NCI-H748 treated with DMSO at 0.1 percent for 48 hours (cell line): ENCODE results near the gene DCLK2.

ENCODE experiments used
- DNase-seq: peaks from one replicate; lab custom pipeline; 2025; lab: John Stamatoyannopoulos, UW

DCLK2 gene

DNA sequence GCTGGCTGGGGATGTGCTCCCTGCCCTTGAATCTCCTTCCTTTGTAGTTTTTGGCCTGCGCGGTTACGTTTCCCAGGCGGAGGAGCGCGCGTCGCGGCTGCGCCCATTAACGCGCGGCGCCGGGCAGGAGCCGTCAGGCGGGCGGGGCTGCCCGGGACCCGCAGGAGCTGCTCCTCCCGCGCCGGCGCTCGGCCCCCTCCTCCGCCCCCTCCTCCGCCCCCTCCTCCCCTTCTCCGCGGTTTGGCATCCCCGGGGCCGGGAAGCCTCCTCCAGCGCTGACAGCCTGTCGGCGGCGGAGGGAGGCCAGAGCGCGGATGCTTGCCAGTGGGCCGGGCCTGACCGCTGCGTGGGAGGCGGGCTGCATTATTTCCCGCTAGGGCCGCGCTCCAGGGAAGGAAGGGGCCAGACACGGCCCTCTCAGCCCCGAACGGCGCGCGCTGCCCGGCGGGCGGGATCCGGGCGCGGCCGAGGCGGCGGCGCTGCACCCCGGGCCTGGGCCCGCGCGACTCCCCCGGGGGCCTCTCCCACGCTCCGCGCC, at the start of gene DCLK2:
TSS of gene DCLK2 (plus strand) at position 405 of the 538 bp plus-strand sequence. CDS start 583 bp downstream, outside the sequence.
- peak; percentile 26 for DNase-seq

DNA sequence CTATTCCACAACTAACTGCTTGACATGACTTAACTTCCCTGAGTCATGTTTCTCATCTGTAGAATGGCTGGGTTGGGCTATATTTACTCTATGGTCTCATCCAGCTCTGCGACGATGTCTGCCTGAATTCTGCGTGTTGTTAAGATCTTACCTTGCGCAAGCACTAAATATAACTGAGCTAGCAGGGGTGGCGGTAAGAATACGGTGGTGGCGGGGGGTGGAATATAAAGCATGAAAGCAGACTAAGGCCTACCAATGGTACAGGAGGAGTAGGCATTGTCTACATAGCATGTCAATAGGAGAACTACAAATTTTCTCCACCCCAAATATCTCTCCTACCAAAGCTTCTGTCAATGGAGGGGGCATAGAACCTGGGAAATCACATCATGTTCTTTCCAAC, 45.7 kb upstream of the DCLK2 start:
- DNase-seq = no peak

DNA sequence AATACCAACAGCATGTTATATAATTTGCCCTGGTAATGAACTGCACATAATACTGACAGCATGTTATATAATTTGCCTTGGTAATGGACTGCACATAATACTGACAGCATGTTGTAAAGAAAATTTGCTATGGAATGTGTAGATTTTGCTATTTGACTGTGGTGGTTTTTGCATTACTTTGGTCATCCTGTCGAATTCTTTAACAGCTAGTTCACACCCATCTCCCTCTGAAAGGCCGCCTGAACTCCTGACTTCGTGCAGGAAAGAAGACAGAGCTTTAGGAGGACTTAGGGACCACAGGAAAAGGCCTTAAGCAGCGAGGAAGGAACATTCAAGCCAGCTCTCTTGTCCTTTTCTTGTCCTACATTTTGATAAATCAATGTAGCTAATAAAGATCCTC, 45.2 kb upstream of the DCLK2 start:
- DNase-seq = no peak

DNA sequence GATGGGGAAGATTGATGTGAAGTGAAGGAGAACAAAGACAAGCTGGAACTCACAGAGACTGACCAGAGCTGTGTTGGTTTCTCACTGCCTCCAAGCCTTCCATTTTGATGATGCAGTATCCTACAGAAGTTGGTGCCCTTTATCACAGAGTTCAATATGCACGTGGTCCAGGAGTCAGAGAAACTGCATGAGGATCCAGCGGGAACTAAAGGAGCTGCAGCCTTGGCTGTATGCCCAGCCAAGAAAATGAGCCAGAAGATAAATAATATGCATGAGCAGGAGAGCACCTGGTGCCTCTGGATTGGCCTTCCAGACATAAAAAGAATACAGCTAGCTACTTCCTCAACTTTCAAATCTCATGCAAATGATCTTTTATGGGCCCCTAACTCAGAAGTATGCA, 44.3 kb upstream of the DCLK2 start:
- DNase-seq = no peak

DNA sequence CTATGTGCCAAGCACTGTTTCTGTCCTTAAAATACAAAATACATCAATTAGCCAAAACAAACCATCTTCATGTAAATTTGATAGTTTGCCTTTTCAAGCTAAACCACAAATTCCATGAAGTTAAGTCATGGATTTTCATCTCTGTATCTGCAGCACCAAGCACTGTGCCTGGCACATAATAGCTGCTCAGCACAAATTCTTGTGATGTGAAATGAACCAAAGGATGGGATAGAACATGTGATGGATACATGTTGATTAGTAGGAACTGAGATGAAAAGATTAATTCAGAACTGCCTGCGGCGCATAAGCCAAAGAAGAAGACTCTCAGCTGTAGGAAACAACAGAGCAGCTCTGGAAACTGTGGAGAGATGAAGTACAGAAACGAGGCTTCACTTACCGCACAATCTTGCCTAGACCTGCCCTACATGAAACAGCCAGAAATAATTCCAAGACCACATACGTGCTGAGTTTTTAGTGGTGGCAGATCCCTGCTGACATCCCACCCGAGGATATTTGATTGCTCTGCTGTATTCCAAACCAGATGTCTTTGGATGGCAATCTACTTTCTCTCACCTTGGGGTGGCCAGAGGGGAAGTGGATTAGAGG, 40.9 kb upstream of the DCLK2 start:
- DNase-seq = no peak

DNA sequence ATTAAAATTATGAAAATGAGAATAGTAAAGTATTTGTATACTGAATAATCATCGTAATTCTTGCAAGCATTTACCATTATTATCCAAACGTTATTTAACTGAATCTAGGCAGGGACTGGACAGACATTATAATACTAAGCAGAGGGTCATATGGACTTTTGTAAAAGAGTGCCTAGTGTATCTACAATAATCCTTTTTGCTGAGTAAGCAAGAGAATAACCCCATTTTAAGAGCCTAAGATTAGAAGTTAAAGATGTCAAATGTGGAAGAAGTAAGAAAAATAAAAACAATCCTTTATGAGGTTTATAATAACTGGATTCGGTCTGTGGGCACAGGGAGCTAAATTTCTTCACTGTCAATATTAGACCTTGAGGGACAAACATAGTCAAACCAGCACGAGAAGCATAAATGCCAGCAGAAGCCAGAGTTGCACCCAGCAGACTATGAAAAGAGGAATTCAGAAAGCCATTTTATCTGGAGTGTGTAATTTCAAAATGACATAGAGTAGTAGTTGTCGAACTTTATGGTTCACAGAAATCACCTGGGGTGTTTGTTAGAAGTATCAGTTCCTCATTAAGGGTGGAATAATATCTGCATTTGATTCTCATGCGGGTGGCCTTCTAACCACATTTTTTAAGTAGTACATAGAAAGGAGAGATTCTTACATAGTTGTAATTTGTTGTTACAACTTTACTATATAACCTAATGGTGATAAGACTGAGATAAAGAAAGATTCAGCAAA, 39.7 kb upstream of the DCLK2 start:
- DNase-seq = no peak

DNA sequence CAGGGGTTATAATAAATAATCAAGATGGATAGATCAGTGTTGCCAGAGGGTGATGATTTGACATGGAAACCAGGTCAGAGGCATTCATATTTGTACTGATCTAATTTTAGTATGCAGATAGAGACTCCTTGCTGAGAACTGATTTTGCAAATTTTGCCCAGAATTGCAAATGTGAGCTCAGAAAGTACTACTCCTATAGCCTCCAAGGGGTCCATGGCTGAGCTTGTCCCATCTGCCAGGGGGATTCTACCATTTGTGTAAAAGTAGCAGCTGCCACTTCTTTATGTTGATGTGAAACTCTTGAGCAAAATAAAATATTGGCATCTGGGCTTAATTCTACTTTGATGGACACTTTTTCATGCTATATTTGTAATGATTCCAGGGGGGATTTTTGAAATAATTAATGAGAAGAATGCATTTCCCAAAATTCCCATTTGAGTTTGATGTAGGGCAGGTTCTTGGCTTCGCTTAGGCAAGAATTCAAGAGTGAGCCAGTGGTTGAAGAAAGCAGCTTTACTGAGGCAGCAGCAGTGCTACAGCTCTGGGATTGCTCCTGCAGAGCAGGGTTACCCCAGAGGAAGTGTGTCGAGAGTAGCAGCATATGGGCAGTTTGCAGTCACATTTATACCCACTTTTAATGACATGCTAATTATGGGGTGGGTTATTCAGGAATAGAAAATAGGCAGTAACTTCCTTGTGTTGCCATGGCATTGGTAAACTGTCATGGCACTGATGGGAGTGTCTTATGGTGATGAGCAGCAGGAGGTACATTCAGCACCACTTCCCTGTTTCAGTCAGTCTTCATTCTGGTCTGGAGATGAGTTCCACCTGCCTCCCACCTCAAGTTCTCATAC, 38.7 kb upstream of the DCLK2 start:
- DNase-seq = no peak

DNA sequence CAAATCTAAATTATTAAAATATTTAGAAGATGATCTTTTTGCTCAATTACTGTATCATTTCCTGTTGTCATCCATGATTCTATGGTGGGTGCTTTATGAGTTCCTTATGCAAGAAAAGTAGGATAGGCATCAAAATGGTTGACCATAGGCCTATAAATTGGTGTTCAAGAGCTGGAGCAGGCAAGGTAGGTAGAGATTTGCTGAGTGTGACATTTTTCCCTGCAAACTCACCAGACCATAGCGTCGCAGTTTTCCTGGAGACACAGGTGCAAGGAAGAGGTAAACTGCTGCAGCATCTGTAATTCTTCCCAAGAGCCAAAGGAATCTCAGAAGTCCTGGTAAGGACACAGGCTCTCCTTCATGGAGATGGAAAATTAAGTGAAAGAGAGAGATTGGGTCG, 33.7 kb upstream of the DCLK2 start:
- no peak for DNase-seq

DNA sequence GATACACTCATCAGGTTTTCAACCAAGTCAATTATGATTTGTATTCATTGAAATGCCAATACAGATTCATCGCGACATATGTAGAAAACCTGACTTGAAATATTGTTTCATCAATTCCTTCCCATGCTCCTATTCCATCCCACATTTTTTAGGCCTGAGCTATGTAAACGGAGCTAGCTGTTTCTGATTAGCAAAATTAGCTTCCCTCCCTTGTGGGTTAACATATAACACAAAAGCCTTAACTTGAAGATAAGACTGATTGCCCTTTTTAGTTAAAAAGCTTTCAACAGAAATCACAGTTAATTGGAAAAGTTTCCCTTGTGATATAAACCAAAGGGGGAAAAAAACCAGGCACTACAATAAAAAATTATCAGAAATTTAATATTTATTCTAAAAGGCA, 32.8 kb upstream of the DCLK2 start:
- no peak for DNase-seq

DNA sequence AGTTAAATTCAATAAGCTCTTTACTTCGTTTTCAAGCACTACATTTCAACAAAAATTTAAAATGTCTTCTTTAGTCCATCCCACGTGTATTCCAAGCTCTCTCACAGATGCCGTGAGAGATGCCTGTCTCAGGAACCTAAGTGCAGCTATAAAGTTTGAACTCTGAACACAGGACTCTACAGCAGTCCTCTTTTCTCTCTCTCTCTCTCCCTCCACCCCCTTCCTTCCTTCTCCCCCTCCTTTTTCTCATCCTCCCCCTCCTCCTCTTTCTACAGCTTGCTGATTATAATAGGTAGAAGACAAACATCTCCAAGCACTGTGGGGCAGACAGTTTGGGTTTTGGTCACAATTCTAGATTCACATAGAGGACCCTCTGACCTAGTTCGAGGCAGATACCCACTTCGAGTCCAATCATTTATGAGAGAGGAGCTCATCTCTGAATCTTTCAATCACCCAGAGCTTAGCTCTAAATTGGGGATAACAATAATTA, 31.5 kb upstream of the DCLK2 start:
- DNase-seq = no peak

DNA sequence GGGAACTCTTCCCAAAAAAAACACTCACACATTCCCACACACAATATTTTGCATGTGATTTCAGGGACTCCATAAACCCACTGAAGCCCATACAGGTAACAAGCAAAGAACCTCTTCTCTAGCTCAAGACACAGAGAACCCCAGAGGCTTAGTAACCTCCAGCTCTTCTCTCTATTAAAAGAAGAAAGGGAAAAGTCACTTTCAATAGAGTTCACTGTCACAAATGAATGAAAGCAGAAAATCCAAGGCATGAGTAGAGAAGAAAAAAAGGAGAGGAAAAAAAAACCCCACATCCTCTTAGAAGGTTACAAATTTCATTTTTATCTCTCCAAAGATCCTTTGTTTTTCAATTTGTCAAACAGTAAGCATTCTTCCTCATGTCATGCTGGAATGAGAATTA, 30.7 kb upstream of the DCLK2 start:
- DNase-seq = no peak

DNA sequence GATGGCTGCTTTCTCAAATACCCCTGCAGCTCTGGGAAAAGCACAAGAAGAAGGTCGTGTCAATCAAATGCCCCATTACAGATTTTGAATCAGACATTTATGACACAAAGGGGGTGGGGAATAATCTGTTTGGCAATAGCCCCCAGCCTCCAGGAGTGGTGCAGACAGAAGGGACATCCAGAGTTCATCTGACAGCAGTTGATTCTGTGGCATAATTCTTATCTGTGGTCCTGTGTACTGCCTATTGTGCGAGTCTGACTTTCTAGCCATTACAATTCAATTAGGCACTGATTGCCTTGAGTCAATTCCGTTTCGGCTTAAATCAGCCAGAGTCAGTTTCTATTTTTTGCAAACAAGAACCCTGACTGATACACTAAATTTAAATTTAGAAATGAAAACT, 28.6 kb upstream of the DCLK2 start:
- DNase-seq = no peak

DNA sequence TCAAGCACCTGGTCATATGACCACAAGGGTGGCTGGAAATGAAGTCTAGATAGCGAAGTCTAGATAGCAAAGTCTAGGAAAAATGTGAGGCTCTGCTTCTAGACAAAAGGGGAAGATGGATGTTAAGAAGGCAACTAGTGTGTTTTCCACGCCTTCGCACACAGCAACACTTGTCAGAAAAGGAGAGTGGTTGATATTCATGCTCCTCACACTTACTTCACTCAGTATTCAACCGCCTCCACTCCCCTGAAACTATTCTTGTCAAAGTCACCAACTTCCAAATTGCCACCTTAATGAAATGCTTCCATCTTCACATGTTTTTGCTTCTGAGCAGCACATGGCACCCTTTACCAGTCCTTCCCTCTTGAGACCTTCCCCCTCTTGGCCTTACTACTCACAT, 27.7 kb upstream of the DCLK2 start:
- DNase-seq = no peak

DNA sequence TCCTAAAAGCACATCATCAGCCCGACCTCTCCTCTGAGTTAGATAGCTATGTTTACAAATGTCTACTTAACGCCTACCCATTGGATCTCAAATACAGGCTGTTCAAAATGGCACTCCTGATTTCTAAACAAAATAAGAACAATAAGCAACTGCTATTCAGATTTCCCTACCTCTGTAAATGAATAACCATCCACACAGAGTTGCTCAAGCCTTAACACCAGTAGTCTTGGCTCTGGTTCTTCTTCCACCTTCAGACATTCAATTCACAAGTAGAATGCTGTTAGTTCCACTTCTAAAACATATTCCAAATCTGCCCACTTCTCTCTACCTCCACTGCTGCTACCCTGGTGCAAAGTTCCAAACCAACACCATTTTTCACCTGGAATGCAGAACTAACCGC, 27.1 kb upstream of the DCLK2 start:
- no peak for DNase-seq

DNA sequence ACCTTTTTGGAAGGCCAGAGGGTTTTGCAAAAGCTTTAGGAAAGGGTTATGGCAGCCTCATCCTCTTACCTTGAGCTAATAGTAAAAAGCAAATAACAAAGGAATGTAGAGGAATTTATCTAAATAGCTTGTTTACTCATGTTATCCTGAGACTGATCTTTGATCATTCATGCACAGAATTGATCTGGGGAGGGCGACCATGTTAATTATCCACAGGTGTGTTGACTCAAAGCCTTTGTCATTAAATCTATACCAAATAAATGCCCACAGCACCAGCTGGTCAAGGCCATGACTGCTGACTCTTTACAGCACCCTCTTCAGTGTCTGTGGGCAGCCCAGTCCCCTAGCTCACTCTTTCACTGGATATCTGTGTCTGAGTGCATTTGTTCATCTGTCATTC, 22.8 kb upstream of the DCLK2 start:
- DNase-seq = no peak

DNA sequence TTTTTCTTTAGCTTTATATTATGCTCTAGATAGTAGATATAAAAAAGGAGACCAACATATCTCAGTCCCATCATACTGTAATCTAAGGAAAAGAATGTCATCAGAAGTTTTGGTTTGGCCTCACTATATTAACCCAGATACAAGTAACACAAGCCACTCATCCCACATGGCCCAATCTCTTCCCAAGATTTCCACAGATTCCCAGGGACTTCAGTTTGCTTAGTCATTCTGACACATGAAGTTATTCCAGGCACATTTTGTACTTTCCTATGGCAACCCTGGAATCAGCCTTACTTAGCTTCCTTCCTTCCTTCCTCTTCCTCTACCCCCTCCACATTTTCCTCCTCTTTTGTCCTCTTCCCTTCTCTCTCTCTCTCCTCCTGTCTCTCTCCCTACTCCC, 21.7 kb upstream of the DCLK2 start:
- no peak for DNase-seq

DNA sequence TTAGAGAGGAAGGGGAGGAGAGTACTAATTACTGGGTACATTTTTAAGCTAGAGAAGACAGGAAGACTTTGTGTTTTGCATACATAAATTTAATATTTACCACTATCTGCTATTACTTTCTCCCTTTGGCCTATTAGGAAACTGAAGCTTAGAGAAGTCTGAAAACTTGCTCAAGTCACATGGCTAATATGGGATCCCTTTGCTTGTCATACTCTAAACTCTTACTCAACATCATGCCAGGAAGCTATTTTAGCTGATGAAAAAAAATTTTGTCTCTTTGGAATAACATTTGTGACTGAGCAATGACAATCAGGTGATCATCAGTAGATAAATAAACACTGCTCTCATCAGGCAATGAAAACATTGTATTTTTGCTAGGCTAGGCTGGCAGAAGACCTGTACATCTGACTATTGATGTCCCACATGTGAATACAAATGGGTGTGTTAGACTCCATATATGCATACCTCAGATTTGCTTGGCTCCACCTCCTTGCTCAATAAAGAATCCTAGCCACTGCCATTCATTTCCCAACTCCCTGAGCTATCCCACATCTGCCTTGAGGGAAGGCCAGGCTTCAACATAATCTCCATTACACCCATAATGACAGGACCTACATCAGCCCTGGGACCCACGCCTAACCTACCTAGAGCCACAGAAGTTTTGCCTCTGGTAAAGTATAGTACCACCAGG, 17.0 kb upstream of the DCLK2 start:
- no peak for DNase-seq

DNA sequence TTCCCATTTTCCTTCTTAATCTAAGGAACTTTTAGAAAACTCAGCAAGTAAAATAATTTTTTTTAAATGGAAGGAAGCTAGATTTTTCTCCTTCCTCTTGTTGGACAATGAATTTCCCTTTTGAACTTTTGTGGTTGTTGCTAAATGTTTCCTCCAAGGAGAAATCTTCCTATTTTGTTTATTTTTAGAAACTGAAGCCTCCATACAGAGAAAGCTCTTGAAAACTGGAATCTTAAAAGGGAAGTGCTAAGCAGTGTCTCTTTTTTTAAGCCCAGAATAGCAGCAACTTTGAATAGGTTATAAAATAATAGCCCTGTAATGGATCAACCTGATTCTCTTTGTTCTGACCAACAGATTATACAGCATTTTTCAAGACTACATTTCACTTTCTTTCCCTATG, 15.1 kb upstream of the DCLK2 start:
- no peak for DNase-seq

DNA sequence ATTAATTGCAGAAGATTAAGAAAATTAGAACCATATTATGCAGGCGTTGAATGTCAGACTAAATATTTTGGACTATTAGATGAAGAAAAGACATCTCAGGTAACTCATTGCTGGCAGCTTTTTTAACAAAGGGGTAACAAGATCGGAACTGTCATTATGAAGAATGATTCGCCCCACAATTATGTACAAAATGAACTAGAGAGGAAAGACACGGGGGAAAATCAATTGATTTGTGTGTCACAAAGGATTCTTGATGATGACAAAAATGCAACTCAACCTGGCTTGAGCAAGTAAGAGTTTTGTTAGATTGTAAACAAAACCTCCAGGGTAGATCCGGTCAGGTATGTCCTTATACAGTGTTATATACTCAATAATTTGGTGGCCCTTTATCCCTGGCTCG, 12.5 kb upstream of the DCLK2 start:
- no peak for DNase-seq

DNA sequence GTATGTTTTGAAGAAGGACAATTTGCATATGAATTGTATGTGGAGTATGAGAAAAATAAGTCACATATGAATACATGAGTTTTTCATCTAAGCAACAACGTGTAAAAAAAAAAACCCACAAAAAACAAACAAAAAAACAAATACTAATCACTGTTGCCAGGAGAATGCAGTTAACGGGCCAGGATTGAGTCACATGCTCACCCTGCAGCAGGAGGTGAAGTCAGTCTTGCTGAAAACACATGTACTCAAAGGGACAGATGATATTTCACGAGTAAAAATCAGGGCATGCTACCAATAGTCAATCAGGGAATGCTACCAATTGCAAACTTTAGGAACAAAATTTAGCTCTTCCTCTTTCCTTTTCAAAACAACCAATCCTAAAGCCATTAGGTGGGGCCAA, 10.4 kb upstream of the DCLK2 start:
- no peak for DNase-seq

DNA sequence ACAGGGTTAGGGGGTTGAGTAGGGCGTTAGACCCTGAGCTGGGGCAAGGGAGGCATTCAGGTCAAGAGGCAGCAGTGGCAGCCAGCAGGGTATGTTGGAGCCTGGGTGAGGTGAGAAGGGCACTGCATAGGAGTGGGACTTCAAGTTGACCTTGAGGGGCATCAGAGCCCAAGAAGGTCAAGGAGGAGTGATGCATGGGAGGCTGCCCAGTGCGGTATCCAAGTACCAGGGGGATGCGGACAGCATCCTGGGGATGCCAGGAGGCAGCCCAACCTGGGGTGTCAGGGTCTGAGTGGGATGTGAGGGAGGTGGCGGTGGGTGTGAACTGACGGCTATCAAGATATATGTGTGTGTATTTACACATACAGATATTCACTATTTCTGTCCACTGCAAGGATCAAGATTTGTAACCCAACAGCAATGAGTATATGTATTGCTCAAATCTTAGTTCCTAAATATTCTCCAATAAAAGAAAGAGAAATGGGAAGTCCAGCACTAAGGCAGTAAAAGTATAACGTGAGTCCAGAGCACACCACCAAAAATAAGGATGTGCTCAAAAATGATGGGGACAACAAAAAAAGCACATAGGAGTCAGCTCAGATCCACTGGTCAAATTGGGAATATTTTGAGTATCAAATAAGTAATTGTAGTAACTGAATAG, 9.8 kb upstream of the DCLK2 start:
- DNase-seq = no peak

DNA sequence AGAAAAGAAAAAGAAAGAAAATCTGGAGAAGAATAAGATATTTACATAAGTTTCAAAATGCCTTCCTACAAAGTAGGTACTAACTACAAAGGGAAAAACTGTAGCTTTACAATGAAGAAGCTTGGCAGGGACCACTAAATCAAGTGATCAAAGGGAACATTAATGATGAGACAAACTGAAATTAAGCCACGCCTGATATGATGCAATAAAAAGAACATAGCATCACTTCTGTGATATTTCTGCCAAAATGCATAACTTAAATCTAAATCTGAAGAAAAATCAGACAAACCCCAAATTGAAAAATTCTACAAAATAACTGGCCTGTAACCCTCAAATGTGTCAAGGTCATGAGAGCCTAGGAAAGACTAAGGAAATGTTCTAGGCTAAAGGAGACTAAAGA, 8.9 kb upstream of the DCLK2 start:
- no peak for DNase-seq
